T-helper 1 cell treated with Interleukin-12 subunit alpha and Interleukin-12 subunit beta and Interleukin-4 antibody, amounts not matched to agents 30 ng/mL and 1 ng/mL, for 36 hours (primary cell): ENCODE data around the gene DNAH5. TPM values are rescaled to one million over a fixed set of nuclear protein-coding genes. Genes with fewer than 3 reads are reported as not detected.

Experiments
- total RNA-seq: library from RNA; stranded (reverse); gene quantifications from 2 replicates; pipeline ENCODE4 v1.2.3, GENCODE V29; 2022

Gene DNAH5
- total RNA-seq, 1 donor from 2014 or later: not detected

Other genes with a start within 250 kb of the DNAH5 start
- gene TRIO, start 198.7 kb upstream of the DNAH5 start, total RNA-seq: 9.6 and 12.9 TPM in 2 replicates